Activated naive CD4-positive, alpha-beta T cell treated with anti-CD3 and anti-CD28 coated beads, Interleukin-2, amount 50 U/mL, for 24 hours (primary cell): Measurements from ENCODE around the gene PIGC.

Experiments
- H3K27ac Mint-ChIP-seq: one replicate; pipeline ENCODE4 v1.8.0; 2021; ENCODE audit warnings: mild to moderate bottlenecking, mixed read lengths
- H3K27me3 Mint-ChIP-seq: one replicate; pipeline ENCODE4 v1.8.0; 2021; ENCODE audit warnings: mixed read lengths
- H3K36me3 Mint-ChIP-seq: one replicate; pipeline ENCODE4 v1.8.0; 2021; ENCODE audit warnings: mixed read lengths
- H3K4me1 Mint-ChIP-seq: one replicate; pipeline ENCODE4 v1.8.0; 2021; ENCODE audit warnings: mixed read lengths
- H3K4me3 Mint-ChIP-seq: one replicate; pipeline ENCODE4 v1.8.0; 2021; ENCODE audit warnings: mild to moderate bottlenecking, mixed read lengths
- H3K9me3 Mint-ChIP-seq: one replicate; pipeline ENCODE4 v1.8.0; 2021; ENCODE audit warnings: mixed read lengths

The PIGC gene

GRCh38 chr1:172400722-172401105 lies 43.2 kb downstream of the PIGC start:
- H3K4me3 Mint-ChIP-seq = peak overlapping the region; percentile 46
- H3K36me3 Mint-ChIP-seq = peaks cover 6% of the 10 kb centered on the region
- H3K4me1 Mint-ChIP-seq = peaks cover 70% of the 10 kb centered on the region
- H3K9me3 Mint-ChIP-seq = no peaks in the 10 kb centered on the region
- peak overlapping the region; percentile 79 for H3K27ac Mint-ChIP-seq
- H3K27me3 Mint-ChIP-seq = no peaks in the 10 kb centered on the region

GRCh38 chr1:172399756-172400721 lies 43.8 kb downstream of the PIGC start:
- H3K36me3 Mint-ChIP-seq = peaks cover 6% of the 10 kb centered on the region
- H3K9me3 Mint-ChIP-seq = no peaks in the 10 kb centered on the region
- H3K27ac Mint-ChIP-seq = peak overlapping the region; percentile 79
- H3K4me1 Mint-ChIP-seq = peaks cover 76% of the 10 kb centered on the region
- no peaks in the 10 kb centered on the region for H3K27me3 Mint-ChIP-seq
- peak overlapping the region; percentile 52 for H3K4me3 Mint-ChIP-seq

- Mint-ChIP-seq H3K4me3 (peak overlapping the region; percentile 52), H3K27ac (peak overlapping the region; percentile 57), H3K4me1 (peaks cover 85% of the 10 kb centered on the region)
Measured at GRCh38 chr1:172398970-172399755, 44.7 kb downstream of the PIGC start.

GRCh38 chr1:172398193-172398592 lies 45.7 kb downstream of the PIGC start:
- Mint-ChIP-seq H3K4me1 (peaks cover 89% of the 10 kb centered on the region), H3K27me3 (no peaks in the 10 kb centered on the region), H3K27ac (peak overlapping the region; percentile 47), H3K36me3 (peaks cover 4% of the 10 kb centered on the region), H3K9me3 (peaks cover 3% of the 10 kb centered on the region), H3K4me3 (no peak overlapping the region)

More at GRCh38 chr1:172398970-172399755, 44.7 kb downstream of the PIGC start:
- Mint-ChIP-seq H3K9me3 (no peaks in the 10 kb centered on the region), H3K27me3 (no peaks in the 10 kb centered on the region), H3K36me3 (peaks cover 6% of the 10 kb centered on the region)

- no peak overlapping the region for H3K4me3 Mint-ChIP-seq
- peak overlapping the region; percentile 44 for H3K27ac Mint-ChIP-seq
- peaks cover 4% of the 10 kb centered on the region for H3K36me3 Mint-ChIP-seq
- H3K4me1 Mint-ChIP-seq = peaks cover 88% of the 10 kb centered on the region
- H3K9me3 Mint-ChIP-seq = peaks cover 4% of the 10 kb centered on the region
- H3K27me3 Mint-ChIP-seq = no peaks in the 10 kb centered on the region
Measured at GRCh38 chr1:172397633-172398032, 46.2 kb downstream of the PIGC start.

- no peaks in the 10 kb centered on the region for H3K27me3 Mint-ChIP-seq
- peaks cover 87% of the 10 kb centered on the region for H3K4me1 Mint-ChIP-seq
- H3K9me3 Mint-ChIP-seq = peaks cover 4% of the 10 kb centered on the region
- H3K27ac Mint-ChIP-seq = no peak overlapping the region
- H3K4me3 Mint-ChIP-seq = no peak overlapping the region
- peaks cover 4% of the 10 kb centered on the region for H3K36me3 Mint-ChIP-seq
Measured at GRCh38 chr1:172397221-172397620, 46.6 kb downstream of the PIGC start.

- peaks cover 4% of the 10 kb centered on the region for H3K36me3 Mint-ChIP-seq
- no peak overlapping the region for H3K4me3 Mint-ChIP-seq
- H3K9me3 Mint-ChIP-seq = peaks cover 4% of the 10 kb centered on the region
- peaks cover 85% of the 10 kb centered on the region for H3K4me1 Mint-ChIP-seq
- H3K27me3 Mint-ChIP-seq = no peaks in the 10 kb centered on the region
- peak overlapping the region; percentile 97 for H3K27ac Mint-ChIP-seq
Measured at GRCh38 chr1:172395576-172395975, 48.3 kb downstream of the PIGC start.

GRCh38 chr1:172394811-172395210 lies 49.1 kb downstream of the PIGC start:
- Mint-ChIP-seq H3K27ac (peak overlapping the region; percentile 97), H3K9me3 (peaks cover 4% of the 10 kb centered on the region), H3K4me3 (peak overlapping the region; percentile 73), H3K27me3 (no peaks in the 10 kb centered on the region), H3K36me3 (peaks cover 4% of the 10 kb centered on the region), H3K4me1 (peaks cover 80% of the 10 kb centered on the region)

GRCh38 chr1:172394141-172394751 lies 49.6 kb downstream of the PIGC start:
- H3K4me1 Mint-ChIP-seq = peaks cover 75% of the 10 kb centered on the region
- H3K27me3 Mint-ChIP-seq = no peaks in the 10 kb centered on the region
- peak overlapping the region; percentile 73 for H3K4me3 Mint-ChIP-seq
- H3K36me3 Mint-ChIP-seq = peaks cover 4% of the 10 kb centered on the region
- H3K9me3 Mint-ChIP-seq = peaks cover 4% of the 10 kb centered on the region
- peak overlapping the region; percentile 97 for H3K27ac Mint-ChIP-seq

- no peaks in the 10 kb centered on the region for H3K27me3 Mint-ChIP-seq
- peaks cover 66% of the 10 kb centered on the region for H3K4me1 Mint-ChIP-seq
- peaks cover 3% of the 10 kb centered on the region for H3K36me3 Mint-ChIP-seq
- peak overlapping the region; percentile 97 for H3K27ac Mint-ChIP-seq
- H3K9me3 Mint-ChIP-seq = peaks cover 4% of the 10 kb centered on the region
- H3K4me3 Mint-ChIP-seq = peak overlapping the region; percentile 58
Measured at GRCh38 chr1:172393354-172393753, 50.5 kb downstream of the PIGC start.

GRCh38 chr1:172391976-172392375 lies 51.9 kb downstream of the PIGC start:
- H3K27me3 Mint-ChIP-seq = no peaks in the 10 kb centered on the region
- H3K9me3 Mint-ChIP-seq = peaks cover 4% of the 10 kb centered on the region
- no peak overlapping the region for H3K27ac Mint-ChIP-seq

More at GRCh38 chr1:172391976-172392375, 51.9 kb downstream of the PIGC start:
- peaks cover 2% of the 10 kb centered on the region for H3K36me3 Mint-ChIP-seq
- H3K4me3 Mint-ChIP-seq = no peak overlapping the region
- peaks cover 52% of the 10 kb centered on the region for H3K4me1 Mint-ChIP-seq
